Activated T-helper 17 cell treated with anti-CD3 and anti-CD28 coated beads, Interleukin-2, amount 50 U/mL, for 72 hours (primary cell): ENCODE data around the gene RPRD1B. TPM values are rescaled to one million over a fixed set of nuclear protein-coding genes. Genes with fewer than 3 reads are reported as not detected.

Experiments
- ATAC-seq: fragments of 150-1000 bp; cut with Tn5 transposase; replicated peaks from 2 replicates; pipeline ENCODE4 v1.10.0; 2021; ENCODE audit warnings: mild to moderate bottlenecking, moderate library complexity
- H3K27ac Mint-ChIP-seq: one replicate; pipeline ENCODE4 v1.8.0; 2022; ENCODE audit warnings: mixed read lengths
- H3K27me3 Mint-ChIP-seq: one replicate; pipeline ENCODE4 v1.8.0; 2022; ENCODE audit warnings: mixed read lengths
- H3K36me3 Mint-ChIP-seq: one replicate; pipeline ENCODE4 v1.8.0; 2022; ENCODE audit warnings: low read depth, mild to moderate bottlenecking, mixed read lengths
- H3K4me1 Mint-ChIP-seq: one replicate; pipeline ENCODE4 v1.8.0; 2022; ENCODE audit warnings: mixed read lengths
- H3K4me3 Mint-ChIP-seq: one replicate; pipeline ENCODE4 v1.8.0; 2022; ENCODE audit warnings: mild to moderate bottlenecking, mixed read lengths
- H3K9me3 Mint-ChIP-seq: one replicate; pipeline ENCODE4 v1.8.0; 2022; ENCODE audit warnings: mixed read lengths
- total RNA-seq, 2 donors: library from RNA; stranded (reverse); gene quantifications; one replicate each; pipeline ENCODE4 v1.2.3, GENCODE V29; 2022

The RPRD1B gene
- total RNA-seq, 2 donors from 2014 or later: 37.9 to 46.0 TPM

- peaks cover 5% of the 10 kb centered on the region for H3K4me1 Mint-ChIP-seq
- no peak overlapping the region for H3K4me3 Mint-ChIP-seq
- ATAC-seq: no peak
- H3K27ac Mint-ChIP-seq: no peak overlapping the region
- H3K9me3 Mint-ChIP-seq: no peaks in the 10 kb centered on the region
- H3K27me3 Mint-ChIP-seq: no peaks in the 10 kb centered on the region
- H3K36me3 Mint-ChIP-seq: no peaks in the 10 kb centered on the region
Measured at GRCh38 chr20:38130687-38131587, 97.4 kb downstream of the RPRD1B start.

GRCh38 chr20:38131588-38132121, 98.1 kb downstream of the RPRD1B start:
- peaks cover 5% of the 10 kb centered on the region for H3K4me1 Mint-ChIP-seq
- H3K27ac Mint-ChIP-seq: no peak overlapping the region
- H3K27me3 Mint-ChIP-seq: no peaks in the 10 kb centered on the region
- no peaks in the 10 kb centered on the region for H3K36me3 Mint-ChIP-seq
- no peaks in the 10 kb centered on the region for H3K9me3 Mint-ChIP-seq
- no peak overlapping the region for H3K4me3 Mint-ChIP-seq
- ATAC-seq: no peak

GRCh38 chr20:38132156-38132909, 98.8 kb downstream of the RPRD1B start:
- ATAC-seq: no peak
- Mint-ChIP-seq H3K4me3 (no peak overlapping the region), H3K27me3 (no peaks in the 10 kb centered on the region), H3K27ac (no peak overlapping the region), H3K36me3 (no peaks in the 10 kb centered on the region), H3K9me3 (no peaks in the 10 kb centered on the region), H3K4me1 (peaks cover 5% of the 10 kb centered on the region)

GRCh38 chr20:38132910-38133501, 99.5 kb downstream of the RPRD1B start:
- Mint-ChIP-seq H3K9me3 (no peaks in the 10 kb centered on the region), H3K27ac (no peak overlapping the region), H3K4me1 (peaks cover 5% of the 10 kb centered on the region), H3K4me3 (no peak overlapping the region), H3K36me3 (no peaks in the 10 kb centered on the region), H3K27me3 (no peaks in the 10 kb centered on the region)
- no peak for ATAC-seq

- Mint-ChIP-seq H3K36me3 (no peaks in the 10 kb centered on the region), H3K27ac (peak overlapping the region; percentile 74), H3K9me3 (no peaks in the 10 kb centered on the region), H3K27me3 (no peaks in the 10 kb centered on the region), H3K4me1 (peaks cover 5% of the 10 kb centered on the region), H3K4me3 (no peak overlapping the region)
- no peak for ATAC-seq
Measured at GRCh38 chr20:38133680-38134426, 100.3 kb downstream of the RPRD1B start.

- H3K4me3 Mint-ChIP-seq: no peak overlapping the region
- no peaks in the 10 kb centered on the region for H3K27me3 Mint-ChIP-seq
- H3K9me3 Mint-ChIP-seq: no peaks in the 10 kb centered on the region
- ATAC-seq: no peak
- no peaks in the 10 kb centered on the region for H3K36me3 Mint-ChIP-seq
- H3K4me1 Mint-ChIP-seq: peaks cover 5% of the 10 kb centered on the region
- H3K27ac Mint-ChIP-seq: peak overlapping the region; percentile 74
Measured at GRCh38 chr20:38134427-38135270, 101.1 kb downstream of the RPRD1B start.

- Mint-ChIP-seq H3K27ac (peak overlapping the region; percentile 74), H3K36me3 (no peaks in the 10 kb centered on the region), H3K9me3 (no peaks in the 10 kb centered on the region), H3K4me1 (peaks cover 5% of the 10 kb centered on the region), H3K27me3 (no peaks in the 10 kb centered on the region), H3K4me3 (no peak overlapping the region)
- ATAC-seq: no peak
Measured at GRCh38 chr20:38135271-38135650, 101.7 kb downstream of the RPRD1B start.

- Mint-ChIP-seq H3K4me1 (peaks cover 5% of the 10 kb centered on the region), H3K27ac (no peak overlapping the region), H3K36me3 (no peaks in the 10 kb centered on the region), H3K4me3 (no peak overlapping the region), H3K9me3 (no peaks in the 10 kb centered on the region), H3K27me3 (no peaks in the 10 kb centered on the region)
- ATAC-seq: peak; percentile 6
Measured at GRCh38 chr20:38135651-38136420, 102.3 kb downstream of the RPRD1B start.

- ATAC-seq: no peak
- Mint-ChIP-seq H3K36me3 (no peaks in the 10 kb centered on the region), H3K4me1 (peaks cover 5% of the 10 kb centered on the region), H3K27ac (no peak overlapping the region), H3K27me3 (no peaks in the 10 kb centered on the region), H3K9me3 (no peaks in the 10 kb centered on the region), H3K4me3 (no peak overlapping the region)
Measured at GRCh38 chr20:38136421-38137245, 103.1 kb downstream of the RPRD1B start.

- no peaks in the 10 kb centered on the region for H3K27me3 Mint-ChIP-seq
- H3K4me3 Mint-ChIP-seq: no peak overlapping the region
- H3K27ac Mint-ChIP-seq: no peak overlapping the region
- peaks cover 5% of the 10 kb centered on the region for H3K4me1 Mint-ChIP-seq
- no peaks in the 10 kb centered on the region for H3K9me3 Mint-ChIP-seq
- no peak for ATAC-seq
- no peaks in the 10 kb centered on the region for H3K36me3 Mint-ChIP-seq
Measured at GRCh38 chr20:38137441-38138037, 104.0 kb downstream of the RPRD1B start.

- no peaks in the 10 kb centered on the region for H3K36me3 Mint-ChIP-seq
- no peaks in the 10 kb centered on the region for H3K27me3 Mint-ChIP-seq
- peaks cover 5% of the 10 kb centered on the region for H3K4me1 Mint-ChIP-seq
- H3K27ac Mint-ChIP-seq: no peak overlapping the region
- H3K9me3 Mint-ChIP-seq: no peaks in the 10 kb centered on the region
- H3K4me3 Mint-ChIP-seq: no peak overlapping the region
- no peak for ATAC-seq
Measured at GRCh38 chr20:38138086-38138778, 104.7 kb downstream of the RPRD1B start.
